GM15510 (cell line): ENCODE results near the gene SOS1.

ENCODE experiments used
- POLR2A ChIP-seq: IDR thresholded peaks from 3 replicates; pipeline ENCODE4 v1.6.1; 2011; ENCODE audit warnings: borderline replicate concordance; ENCODE audit not compliant: insufficient read length; ENCODE audit errors: extremely low read depth

SOS1 gene

DNA sequence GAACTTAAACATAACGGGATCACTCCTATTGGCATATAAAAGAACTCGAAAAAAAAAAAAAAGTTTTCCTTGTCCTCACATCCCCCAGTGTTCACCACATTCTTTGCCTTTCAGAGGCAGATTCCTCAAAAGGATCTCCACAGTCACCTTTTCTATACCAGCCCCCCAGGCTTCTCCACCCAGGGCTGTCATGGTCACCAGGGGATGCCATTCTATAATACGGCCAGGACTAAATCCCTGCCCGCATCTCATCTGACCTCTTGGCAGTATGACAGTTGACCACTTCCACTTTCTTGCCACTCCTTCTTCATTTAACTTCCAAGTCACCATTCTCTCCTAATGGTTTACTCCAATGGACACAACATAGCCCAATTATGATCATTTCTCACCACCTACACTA, 29.3 kb downstream of the SOS1 start:
- no peak for TF ChIP-seq POLR2A

DNA sequence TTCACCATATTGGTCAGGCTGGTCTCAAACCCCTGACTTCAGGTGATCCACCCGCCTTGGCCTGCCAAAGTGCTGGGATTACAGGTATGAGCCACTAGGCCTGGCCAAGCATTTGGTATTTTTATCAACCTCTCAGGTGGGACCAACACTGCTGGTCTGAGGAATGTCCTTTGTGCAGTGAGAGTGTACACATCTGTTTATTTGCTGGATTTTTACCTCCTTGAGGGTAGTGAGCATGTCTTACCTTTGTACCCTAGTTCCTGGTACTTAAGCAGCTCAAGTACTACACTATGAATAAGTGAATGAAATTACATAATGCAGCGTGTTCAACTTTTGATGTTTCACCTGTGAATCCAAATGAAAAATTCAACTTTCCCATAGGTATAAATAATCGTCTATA, 29.8 kb downstream of the SOS1 start:
- TF ChIP-seq POLR2A: no peak

- no peak for TF ChIP-seq POLR2A
These were observed 40.7 kb downstream of the SOS1 start for GRCh38 chr2:39080152-39080551.

GRCh38 chr2:39069890-39070465, 50.9 kb downstream of the SOS1 start:
- no peak for TF ChIP-seq POLR2A

- TF ChIP-seq POLR2A: no peak
These were observed 51.7 kb downstream of the SOS1 start for GRCh38 chr2:39069136-39069515.

GRCh38 chr2:39068299-39069135, 52.3 kb downstream of the SOS1 start:
- no peak for TF ChIP-seq POLR2A

GRCh38 chr2:39065616-39066015, 55.2 kb downstream of the SOS1 start:
- no peak for TF ChIP-seq POLR2A

DNA sequence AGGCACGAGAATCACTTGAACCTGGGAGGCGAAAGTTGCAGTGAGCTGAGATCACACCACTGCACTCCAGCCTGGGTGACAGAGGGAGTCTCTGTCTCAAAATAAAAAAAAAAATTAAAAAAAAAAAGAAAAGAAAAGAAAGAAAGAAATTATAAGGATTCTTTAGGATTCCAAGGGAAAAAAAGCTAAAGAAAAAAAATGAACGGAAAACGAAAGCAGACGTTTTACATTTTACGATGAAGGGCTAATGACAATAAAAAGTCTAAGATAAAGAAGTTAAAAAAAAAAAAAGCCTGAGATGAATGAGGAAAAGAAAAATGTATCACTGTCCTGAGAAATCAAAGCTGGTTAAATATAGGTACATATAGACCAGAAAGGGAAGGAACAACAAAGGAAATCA, 58.5 kb downstream of the SOS1 start:
- TF ChIP-seq POLR2A: no peak

- no peak for TF ChIP-seq POLR2A
These were observed 59.6 kb downstream of the SOS1 start for GRCh38 chr2:39061280-39061679.

- TF ChIP-seq POLR2A: no peak
These were observed 61.4 kb downstream of the SOS1 start for GRCh38 chr2:39059366-39059952.

DNA sequence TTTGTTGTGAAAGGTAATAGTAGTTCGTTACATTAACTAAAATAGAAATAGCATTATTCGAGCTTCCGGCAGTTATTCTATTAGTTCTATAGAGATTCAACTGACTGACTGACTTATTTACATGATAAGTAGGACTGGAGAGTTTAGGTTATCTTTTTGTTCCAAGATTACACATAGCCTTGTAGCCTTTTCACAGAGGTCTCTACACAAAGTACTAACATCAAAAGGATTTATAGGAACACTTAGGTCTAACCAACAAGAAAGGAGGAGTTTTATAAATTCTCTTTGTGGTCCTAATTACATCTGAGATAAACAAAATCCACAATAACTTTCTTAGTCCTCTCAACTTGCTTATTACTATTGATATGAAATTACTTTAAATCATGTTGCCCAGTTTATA, 62.8 kb downstream of the SOS1 start:
- TF ChIP-seq POLR2A: no peak

GRCh38 chr2:39050109-39050508, 70.7 kb downstream of the SOS1 start:
- no peak for TF ChIP-seq POLR2A

DNA sequence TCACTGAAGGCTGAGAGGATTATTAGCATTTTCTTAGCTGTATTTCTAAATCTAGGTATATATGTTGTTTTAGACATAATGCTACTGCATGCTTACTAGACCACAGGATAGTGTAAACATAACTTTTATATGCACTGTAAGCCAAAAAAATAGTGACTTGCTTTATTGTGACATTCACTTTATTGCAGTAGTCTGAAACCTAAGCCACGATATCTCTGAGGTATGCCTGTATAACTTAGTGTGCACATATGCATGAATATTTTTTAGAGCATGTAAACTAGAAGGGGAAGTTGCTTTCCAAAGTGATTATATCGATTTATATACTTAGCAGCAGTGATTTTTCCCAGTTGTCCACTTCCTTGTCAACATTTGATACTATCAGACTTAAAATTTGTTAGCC, 81.8 kb downstream of the SOS1 start:
- TF ChIP-seq POLR2A: no peak

DNA sequence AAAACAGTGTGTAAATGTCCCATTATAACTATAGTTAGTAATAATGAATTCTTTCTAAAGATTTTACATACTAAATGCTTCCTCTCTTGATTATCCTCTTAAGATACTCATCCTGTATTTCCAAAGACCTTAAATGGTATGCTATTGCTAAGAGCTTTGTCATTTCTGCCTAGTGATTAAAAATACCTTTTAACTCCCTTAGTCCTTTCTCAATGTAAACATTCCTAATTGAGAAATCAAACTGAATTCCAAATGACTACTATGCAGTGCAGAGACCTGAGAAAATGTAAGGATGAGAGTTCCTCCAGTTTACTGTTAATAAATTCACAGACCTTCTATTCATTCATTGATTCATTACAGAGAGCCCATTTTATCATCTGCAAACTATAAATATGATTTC, 86.9 kb downstream of the SOS1 start:
- no peak for TF ChIP-seq POLR2A

DNA sequence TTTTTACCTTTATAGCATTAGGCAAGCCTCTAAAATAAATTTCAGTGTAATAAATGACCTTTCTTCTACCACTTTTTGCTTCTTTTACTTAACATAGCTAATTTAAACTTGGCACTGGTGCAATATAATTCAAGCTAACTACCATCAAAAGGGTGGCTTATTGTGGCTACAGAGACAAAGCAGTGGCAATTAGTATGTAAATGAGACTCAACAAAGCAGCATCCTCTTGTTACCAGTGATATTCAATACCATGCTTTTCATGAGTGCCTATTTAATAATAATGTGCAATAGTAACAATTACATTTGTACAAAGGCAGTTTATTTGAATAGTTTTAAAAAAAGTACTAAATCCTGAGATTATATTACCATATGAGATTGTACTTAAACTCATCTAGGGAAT, 93.4 kb downstream of the SOS1 start:
- TF ChIP-seq POLR2A: no peak

- no peak for TF ChIP-seq POLR2A
These were observed 96.0 kb downstream of the SOS1 start for GRCh38 chr2:39024833-39025232.

DNA sequence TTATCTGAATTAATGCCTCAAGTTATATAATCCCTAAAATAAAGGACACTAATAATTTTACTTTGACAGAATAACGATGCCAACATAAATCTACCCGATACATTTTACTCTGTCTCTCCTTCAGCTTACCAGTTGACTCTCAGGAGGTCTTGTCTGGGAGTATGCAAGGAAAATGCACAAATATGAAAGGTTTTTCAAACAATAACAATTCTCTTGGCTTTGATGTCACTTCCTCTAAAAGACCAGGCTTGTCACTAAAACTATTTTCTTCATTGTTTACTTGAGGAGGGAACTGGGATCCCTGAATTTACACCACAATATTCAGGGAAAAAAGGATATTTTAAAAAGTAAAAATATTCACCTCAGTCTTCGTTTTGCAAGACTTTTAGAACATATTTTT, 97.2 kb downstream of the SOS1 start:
- no peak for TF ChIP-seq POLR2A

DNA sequence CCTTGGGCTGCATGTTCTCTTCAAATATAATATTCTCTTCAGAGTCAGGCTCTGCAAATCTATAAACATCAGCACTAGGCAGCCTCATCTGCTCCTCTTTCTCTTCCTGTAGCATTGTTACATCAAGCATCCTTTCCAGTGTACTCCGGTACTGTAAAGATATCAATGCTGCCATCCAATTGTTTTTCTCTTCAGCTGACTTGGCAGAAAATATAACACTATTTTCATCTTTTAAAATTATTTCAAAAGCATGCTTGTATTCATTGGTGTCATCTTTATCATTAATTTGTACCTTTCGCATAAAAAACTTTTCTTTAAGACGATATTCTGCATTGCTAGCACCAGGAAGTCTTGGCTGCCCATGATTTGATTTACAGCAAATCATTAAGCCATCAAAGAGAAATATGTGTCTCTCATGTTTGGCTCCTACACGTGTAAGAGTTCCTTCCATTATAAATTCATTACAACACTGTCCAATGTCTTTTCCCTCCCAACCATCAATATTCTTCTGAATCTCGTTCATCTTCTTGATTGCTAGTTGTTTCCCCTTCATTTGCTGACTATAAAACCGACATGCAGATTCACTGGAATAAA, 98.1 kb downstream of the SOS1 start:
- TF ChIP-seq POLR2A: no peak
